Choroid plexus epithelial cell (primary cell): Measurements from ENCODE around the gene TRAF1.

ENCODE experiments used
- DNase-seq: peaks from one replicate; pipeline ENCODE4 v3.0.0-alpha.2; 2010; ENCODE audit warnings: low read depth
- H3K4me3 ChIP-seq: 2 replicates; pipeline ENCODE4 v1.5.1; 2011; ENCODE audit warnings: low read depth, mild to moderate bottlenecking, control low read depth, low read length, moderate library complexity
- CTCF ChIP-seq: conservative IDR thresholded peaks from 2 replicates; pipeline ENCODE4 v1.5.1; 2011; ENCODE audit warnings: low read depth, mild to moderate bottlenecking, control low read depth, inconsistent platforms, low read length, moderate library complexity

Gene TRAF1

GRCh38 chr9:120860083-120860482 lies 66.5 kb downstream of the TRAF1 start:
- DNase-seq, result no peak
- no peak for TF ChIP-seq CTCF
- no peak overlapping the region for H3K4me3 ChIP-seq

DNA sequence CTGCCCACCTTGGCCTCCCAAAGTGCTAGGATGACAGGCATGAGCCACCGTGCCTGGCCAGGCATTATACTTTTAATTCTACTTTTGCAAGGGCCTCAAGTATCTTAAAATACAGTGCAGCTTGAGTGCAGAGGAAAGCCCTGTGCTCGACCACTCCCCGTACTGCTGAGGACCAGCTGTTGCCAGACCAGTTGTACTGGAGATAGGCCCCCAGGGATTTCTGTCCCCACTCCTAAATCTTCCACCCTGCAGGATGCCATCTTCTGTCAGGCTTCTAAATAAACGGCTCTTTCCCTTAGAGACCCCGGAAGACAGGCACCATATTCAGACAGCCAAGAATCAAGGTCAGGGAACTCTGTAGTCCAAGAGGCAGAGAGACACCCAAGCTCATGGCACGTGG lies 67.2 kb downstream of the TRAF1 start:
- no peak overlapping the region for H3K4me3 ChIP-seq
- no peak for DNase-seq
- no peak for TF ChIP-seq CTCF

DNA sequence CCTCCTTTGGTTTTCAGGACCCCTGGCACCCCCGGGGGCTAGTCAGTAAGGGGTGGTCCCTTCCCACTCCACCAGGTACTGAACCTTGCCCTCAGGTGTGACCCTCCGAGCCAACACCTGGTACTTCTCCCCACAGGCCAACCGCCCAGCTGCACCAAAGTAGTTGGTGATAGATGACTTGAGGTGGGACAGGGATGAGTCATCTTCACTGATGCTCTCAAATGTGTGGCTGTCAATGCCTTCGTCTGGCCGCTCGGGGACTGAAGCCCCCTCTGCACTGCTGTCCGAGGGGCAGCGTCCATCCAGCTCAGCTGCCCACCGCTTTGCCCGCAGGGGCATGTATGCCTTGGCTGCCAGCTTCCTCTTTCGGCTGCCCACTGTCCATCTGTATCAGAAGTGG lies 68.7 kb downstream of the TRAF1 start:
- DNase-seq, result no peak
- no peak overlapping the region for H3K4me3 ChIP-seq
- TF ChIP-seq CTCF, result no peak

- no peak overlapping the region for H3K4me3 ChIP-seq
- no peak for TF ChIP-seq CTCF
Measured at GRCh38 chr9:120857481-120857880, 69.1 kb downstream of the TRAF1 start.

GRCh38 chr9:120856700-120857099 lies 69.9 kb downstream of the TRAF1 start:
- DNase-seq, result no peak

More at GRCh38 chr9:120857481-120857880, 69.1 kb downstream of the TRAF1 start:
- DNase-seq, result no peak

GRCh38 chr9:120855827-120856670 lies 70.5 kb downstream of the TRAF1 start:
- TF ChIP-seq CTCF, result no peak
- DNase-seq, result no peak
- no peak overlapping the region for H3K4me3 ChIP-seq

More at GRCh38 chr9:120856700-120857099, 69.9 kb downstream of the TRAF1 start:
- TF ChIP-seq CTCF, result no peak
- no peak overlapping the region for H3K4me3 ChIP-seq

DNA sequence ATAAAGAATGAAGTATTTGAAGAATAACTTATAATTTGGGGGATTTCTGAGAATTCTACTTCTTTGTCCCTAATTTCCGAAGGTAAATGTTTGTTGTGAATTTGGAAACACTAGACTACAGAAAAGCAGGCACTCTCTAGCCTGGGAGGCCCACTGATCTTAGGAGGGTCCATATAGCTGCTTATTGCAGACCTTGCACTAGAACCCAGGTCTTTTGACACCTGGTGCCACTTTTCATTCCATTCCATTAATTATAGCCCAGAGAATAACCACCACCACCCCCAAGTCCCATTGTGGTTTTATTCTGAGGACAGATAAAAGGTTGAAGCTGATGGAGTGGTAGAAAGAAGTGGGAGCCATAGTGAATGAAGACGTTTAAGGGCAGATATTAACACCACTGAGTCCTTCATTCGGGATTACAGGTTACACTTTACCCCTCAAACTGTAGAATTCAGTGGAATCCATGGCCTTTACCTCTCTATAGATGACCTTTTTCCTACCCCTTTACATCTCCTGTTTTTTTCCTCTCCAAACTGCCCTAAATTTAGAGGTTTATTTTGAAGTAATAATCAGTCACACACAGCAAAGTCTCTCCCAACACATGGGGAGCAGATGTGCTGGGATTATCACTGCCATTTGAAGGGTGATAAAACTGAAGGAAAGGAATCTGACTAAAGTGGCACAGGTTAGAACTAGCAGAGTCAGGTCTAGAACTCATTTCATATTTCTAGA lies 71.8 kb downstream of the TRAF1 start:
- H3K4me3 ChIP-seq, result no peak overlapping the region
- TF ChIP-seq CTCF, result no peak
- DNase-seq, result no peak
